GM18519 (cell line): ENCODE measurements around the gene BRCA2.
A peak's percentile ranks its signal among the peaks of the same experiment; 100 is the strongest.

ENCODE experiments used
- ATAC-seq: cut with Tn5 transposase; IDR thresholded peaks from one replicate; pipeline ENCODE4 v1.9.1; 2021; ENCODE audit warnings: mild to moderate bottlenecking, moderate library complexity; ENCODE audit not compliant: unreplicated experiment, low FRiP score

The BRCA2 gene

GRCh38 chr13:32315238-32316027 lies at the start of gene BRCA2, which contains the start of gene ZAR1L:
TSS of gene BRCA2 (plus strand) at chr13:32315508. CDS start at chr13:32316461, 953 bp downstream.
TSS of gene ZAR1L (minus strand) at chr13:32315363. CDS start at chr13:32311925, 3,438 bp downstream.
- peak; percentile 81 for ATAC-seq

- no peak for ATAC-seq
Measured at GRCh38 chr13:32265726-32266125, 49.6 kb upstream of the BRCA2 start.

- ATAC-seq, result no peak
Measured at GRCh38 chr13:32266130-32266529, 49.2 kb upstream of the BRCA2 start.

DNA sequence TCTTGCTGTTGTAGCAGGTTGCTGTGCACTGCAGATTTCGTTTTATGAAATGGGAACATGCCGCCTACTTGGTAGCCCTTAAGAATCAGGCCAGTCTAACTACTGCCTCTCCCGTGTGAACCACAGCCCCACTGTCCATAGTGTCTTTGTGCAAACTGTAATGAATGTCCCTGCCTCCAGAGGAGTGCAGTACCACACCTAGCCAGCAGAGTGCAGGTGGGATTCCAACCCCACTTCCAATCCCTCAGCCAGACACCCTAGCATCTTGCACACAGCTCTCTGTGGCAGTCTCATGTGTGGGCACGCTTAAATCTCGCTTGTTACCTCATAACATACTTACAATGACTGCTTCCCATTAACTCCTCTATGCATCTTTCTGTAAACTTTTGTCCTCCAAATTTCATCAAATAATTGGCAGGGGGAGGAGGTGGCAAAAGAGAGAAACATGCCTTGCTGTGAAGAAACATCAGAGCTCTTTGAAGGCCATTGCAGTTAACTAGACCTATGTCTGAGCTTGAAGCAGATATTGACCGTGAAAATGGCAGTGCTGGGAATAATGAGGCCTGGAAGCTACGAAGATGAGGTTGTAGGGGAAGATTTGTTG lies 47.4 kb upstream of the BRCA2 start:
- no peak for ATAC-seq

DNA sequence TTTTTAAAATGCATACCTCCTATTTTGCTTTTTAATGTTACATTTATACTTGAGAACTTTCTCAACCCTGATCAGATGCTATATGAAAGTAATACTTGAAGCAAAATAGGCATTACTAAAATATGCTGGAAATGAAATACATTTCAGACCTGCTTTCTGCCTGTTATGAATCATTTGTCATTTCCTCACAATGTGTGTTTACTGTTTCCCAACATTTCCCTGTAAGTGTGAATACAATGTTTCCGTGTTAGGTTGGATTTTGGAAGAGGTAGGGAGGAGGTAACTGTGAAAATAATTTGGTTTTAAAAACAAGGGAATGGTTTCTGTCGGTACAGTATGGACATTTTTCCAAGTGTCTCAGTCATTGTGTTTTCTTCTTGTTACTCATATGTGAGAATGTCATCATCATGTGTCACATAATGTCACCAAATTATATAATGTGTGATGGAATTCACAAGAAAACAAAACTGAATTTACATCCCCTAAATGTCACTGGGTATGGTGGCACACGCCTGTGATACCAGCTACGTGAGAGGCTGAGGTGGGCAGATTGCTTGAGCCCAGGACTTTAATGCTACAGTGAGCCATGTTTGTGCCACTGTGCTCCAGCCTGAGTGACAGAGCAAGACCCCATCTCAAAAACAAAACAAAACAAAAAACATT lies 43.2 kb upstream of the BRCA2 start:
- no peak for ATAC-seq

DNA sequence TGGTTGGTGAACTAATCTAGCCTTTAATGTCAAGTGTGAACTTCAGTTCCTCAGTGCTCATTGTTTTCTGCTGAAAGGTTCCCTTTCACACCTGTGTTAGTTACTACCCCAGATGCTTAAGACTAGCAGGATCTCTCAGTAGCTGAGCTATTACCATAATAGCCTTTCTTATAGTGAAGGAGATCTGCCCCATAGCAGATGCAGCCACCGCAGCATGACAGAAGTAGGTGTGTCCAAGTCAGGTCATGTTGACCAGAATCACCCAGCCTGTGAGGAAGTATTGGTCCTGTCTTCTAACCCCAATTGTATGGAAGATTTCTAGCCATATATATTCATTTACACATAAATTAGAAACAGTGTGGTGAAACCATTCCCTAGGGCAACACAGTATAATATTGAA lies 37.5 kb upstream of the BRCA2 start:
- no peak for ATAC-seq

DNA sequence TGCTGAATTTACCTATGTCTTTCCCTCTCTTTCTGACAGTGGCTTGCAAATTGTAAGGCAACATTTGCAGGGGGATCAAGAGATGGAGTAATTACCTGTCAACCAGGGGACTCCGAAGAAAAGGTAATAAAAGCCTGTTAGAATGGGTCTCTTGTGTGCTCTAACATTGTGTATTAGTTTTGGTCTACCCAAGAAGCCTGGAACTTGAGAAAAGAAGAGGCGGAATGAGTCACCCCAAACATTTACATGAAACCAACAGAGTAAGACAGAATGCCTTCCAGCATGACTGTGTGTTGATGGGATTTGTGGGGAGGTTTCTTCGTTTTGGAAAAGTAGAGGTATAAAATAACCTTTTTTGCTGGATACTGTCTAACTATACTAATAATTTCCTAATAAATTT lies 36.9 kb upstream of the BRCA2 start:
- ATAC-seq, result no peak

- ATAC-seq, result no peak
Measured at GRCh38 chr13:32281096-32281495, 34.2 kb upstream of the BRCA2 start.

DNA sequence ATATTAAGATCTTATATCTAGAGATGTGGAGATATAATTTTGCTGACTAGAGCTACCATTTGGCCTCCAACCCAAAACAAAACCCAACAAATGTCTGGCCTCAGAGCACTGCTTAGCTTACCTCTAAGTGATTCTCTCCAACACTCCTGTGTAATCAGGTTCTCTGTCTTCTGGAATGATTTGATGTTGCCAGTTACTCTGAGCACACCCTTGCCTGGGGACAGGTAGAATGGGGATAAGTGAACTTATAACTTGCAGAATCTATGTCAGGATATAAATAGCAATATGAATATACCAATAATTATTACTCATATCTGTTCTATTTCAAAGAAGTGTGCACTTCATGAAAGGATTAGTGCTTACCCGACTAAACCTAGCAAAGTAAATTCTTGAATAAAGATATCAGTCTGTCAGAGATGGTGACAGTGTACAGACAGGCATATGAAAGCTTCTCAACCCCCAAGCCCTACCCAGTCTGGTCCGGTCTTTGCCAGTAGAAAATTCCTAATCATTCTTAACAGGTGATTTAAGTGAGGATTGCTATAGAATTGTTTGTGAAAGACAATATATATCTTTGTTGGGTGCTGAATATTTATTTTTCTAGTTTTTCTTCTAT lies 33.1 kb upstream of the BRCA2 start:
- no peak for ATAC-seq

DNA sequence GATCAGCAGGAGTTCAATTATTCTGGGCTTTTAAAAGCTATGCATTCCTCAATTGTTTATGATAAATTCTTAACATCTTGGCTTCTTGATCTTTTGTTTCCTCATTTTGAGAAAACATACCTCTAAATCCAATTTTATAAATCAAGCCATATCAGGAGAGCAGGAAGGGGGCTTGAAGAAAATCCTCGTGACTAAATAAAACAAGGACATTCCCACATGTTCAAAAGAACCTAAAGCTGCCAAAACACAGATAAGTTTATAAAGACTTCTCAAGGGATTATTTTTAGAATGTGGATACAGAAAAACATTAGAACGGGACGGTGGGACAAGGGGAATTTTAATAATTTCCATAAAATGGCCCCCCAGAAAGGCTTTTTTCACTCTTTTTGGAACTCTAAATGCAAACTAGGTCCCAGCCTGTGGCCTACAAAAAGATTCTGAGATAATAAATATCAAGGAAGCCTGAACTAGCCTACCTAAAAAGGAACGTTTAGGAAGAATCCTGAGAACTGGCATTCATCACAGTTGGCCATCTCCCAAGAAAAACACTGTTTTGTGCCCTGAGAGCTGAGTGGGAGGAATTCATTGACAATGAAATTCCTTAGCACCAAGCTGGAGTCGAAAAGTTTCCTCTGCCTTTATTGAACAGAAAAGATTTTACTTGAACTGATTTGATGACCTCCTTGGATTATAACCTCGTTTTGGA lies 30.2 kb upstream of the BRCA2 start:
- ATAC-seq, result no peak

DNA sequence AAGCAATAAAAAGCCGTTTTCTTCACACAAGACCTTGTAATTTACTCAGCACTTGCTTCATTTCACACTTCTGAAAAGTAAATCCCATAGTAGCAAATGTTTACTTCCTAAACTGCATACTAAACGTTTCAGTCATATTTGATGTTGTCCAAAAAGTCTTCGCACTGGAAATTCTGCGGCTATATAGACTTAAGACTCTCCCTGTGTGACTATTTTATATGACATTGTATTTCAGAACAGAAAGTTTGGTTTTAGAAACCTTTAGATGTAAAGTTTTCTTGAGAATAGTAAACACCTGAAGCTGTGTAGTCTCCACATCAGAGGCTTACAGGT lies 29.7 kb upstream of the BRCA2 start:
- no peak for ATAC-seq

DNA sequence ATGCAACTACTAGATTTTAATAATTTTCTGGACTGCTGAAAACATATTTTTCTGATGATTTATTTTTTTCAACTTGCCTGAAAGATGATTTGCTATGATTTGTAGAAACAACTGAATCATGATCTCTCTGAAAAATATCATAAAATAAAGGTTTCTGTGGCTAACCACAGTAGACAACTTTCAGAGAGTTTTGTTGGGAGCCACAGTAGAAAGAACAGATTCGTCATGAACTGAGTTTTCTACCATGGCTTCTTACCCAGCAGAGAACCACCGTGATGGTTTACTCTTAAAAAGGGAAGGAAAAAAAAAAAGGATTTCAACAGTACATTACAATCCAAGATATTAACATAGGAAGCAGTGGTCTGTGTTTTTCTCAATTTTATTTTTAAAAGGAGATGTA lies 18.1 kb upstream of the BRCA2 start:
- no peak for ATAC-seq

- no peak for ATAC-seq
Measured at GRCh38 chr13:32298695-32299094, 16.6 kb upstream of the BRCA2 start.

- no peak for ATAC-seq
Measured at GRCh38 chr13:32299893-32300292, 15.4 kb upstream of the BRCA2 start.

DNA sequence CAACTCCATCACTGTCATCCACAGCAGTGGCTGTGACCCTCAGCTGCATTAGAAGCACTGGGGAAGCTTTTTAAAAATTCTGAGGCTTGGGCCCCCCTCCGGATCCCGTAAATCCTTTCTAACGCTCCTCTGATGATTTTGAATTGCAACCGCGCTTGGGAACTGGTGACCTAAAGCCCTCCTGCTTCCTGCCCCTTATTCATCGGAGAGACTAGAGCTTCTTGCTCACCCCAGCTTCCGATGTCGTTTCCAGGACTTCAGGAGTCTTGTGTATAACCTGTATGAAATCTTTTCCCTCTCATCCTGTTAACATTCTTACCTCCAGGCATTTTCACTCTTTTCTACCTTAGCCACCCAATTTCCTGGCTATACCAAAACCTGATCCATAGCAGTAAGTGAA lies 14.9 kb upstream of the BRCA2 start:
- no peak for ATAC-seq

DNA sequence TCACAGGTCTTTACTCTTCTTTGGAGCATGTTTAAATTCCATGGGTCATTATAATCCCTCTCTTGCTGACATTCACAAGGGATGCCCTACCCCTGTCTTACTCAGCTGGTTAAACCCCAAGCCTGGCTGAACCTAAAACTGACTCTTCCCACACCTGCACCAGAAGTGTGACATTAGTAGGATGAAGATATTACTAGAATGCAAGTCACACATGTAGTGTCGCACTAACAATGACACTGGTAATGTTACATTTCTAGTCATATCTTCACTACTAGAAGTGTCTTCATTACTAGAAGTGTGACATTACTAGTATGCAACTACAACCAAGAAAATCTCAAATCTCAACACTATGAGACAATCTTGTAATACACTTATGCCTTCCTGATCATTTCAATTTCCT lies 14.4 kb upstream of the BRCA2 start:
- no peak for ATAC-seq

DNA sequence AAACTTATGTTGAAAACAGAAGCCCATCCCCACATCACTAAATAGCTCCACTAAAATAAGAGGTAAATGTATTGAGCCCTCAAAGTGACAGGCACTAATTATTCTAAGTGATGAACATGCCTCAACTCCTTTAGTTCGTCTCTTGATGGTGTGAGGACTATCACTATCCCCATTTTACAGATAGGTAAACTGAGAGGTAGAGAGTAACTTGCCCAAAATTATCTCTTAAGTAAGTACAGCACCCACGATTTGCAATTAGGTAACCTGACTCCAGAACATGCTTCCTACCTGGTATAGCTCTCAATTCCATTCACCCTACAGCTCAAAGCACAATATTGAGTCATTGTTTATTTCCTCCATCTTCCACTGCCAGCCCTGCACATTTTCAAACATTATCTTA lies 12.8 kb upstream of the BRCA2 start:
- no peak for ATAC-seq

GRCh38 chr13:32305646-32306045 lies 9.7 kb upstream of the BRCA2 start:
- ATAC-seq, result no peak

DNA sequence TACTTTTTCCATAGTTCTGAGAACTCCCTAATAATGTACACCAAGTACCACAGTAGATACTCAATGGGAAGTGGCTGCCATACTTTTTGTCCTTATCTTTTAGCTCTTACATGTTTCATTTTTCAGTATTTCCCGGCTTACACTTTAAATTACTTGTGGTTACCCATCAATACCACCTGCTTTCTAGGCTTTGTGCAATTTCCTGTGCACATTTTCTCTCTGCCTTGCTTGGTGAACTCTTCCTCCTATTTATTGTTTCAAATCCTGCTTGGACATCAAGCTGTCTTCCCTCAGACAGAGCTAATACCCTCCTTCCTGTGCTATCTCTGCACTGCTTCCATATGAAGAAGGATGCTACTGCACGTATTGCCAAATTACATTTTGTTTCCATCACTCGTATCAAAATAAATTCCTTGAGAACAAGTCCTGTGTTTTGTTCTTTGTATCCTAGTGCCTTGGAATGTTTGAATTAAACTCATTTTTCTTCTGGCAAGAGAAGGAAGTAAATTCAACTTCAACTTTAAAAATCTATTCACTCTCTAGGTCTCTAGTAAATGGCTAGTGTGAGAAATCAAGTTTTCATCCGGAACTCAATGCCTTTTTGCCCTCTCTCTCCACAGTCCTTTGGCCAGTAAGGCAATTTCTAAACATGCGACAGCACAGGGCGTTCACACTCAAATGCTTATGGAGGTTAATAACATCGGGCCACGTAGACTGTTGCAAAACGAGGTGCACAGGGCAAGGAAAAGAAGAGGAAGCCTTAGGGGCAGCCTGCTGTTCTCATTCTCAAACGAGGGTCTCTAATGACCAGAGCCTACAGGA lies 5.8 kb upstream of the BRCA2 start:
- no peak for ATAC-seq

DNA sequence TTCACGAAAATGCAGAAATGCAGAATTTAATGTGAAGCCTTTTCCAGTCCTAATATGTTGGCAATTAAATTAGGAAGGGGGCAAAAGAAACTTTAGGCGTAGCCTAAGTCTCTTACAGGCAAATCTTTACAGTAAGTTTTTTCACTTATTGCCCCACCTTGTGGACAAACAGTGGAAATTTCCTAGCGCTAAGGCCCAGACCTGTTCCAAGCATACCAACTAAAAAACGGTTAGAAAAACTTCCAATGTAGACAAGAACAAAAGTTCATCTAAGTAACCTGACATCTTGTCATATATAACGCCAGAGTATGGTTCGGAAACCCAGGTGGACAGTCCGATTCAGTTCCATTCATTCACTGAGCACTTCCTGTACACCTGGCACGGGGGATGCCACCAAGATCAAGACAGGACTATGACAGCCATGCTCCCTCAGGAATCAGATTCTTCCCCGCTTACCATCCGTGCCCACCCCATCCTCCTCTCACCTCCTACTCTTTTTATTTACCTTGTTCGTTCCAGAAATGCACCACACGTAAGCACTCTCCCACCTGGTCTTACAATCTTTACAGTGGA lies 5.1 kb upstream of the BRCA2 start:
- no peak for ATAC-seq
